ENCODE measurements around the gene HOOK2. TPM values are rescaled to one million over a fixed set of nuclear protein-coding genes. Genes with fewer than 3 reads are reported as not detected.
A peak's percentile ranks its signal among the peaks of the same experiment; 100 is the strongest.

HOOK2 gene
- total and polyA plus RNA-seq, 2 of the 13 experiments (the other 11 are each of a cell fraction or from before 2014, with no cell fraction given): 9.2 to 12.9 TPM

GRCh38 chr19:12766051-12766521 is 9.3 kb downstream of the HOOK2 start (continued):
- TF ChIP-seq ESRRA (CRISPR knock-in tag; IDR thresholded peaks at IDR 0.05; ENCODE audit: low read depth) (0 out of 2 replicates have a peak, but pooled peaks have one; percentile 32), HOXA9 (CRISPR knock-in tag; IDR thresholded peaks at IDR 0.05; ENCODE audit: borderline replicate concordance) (no peak), MEIS2 (CRISPR knock-in tag; IDR thresholded peaks at IDR 0.05) (no peak; the same call in 1 of the 2 replicates), ZNF383 (CRISPR knock-in tag; IDR thresholded peaks at IDR 0.05; ENCODE audit: borderline replicate concordance) (no peak), ZBTB44 (CRISPR knock-in tag; IDR thresholded peaks at IDR 0.05) (no peak), GATAD2A (CRISPR knock-in tag; IDR thresholded peaks at IDR 0.05) (peak; percentile 65), ZNF484 (CRISPR knock-in tag; IDR thresholded peaks at IDR 0.05; ENCODE audit: borderline replicate concordance, low read depth) (no peak), MATR3 (CRISPR knock-in tag; IDR thresholded peaks at IDR 0.05) (no peak), KDM4B (CRISPR knock-in tag; IDR thresholded peaks at IDR 0.05) (peak; percentile 64; the same call in 1 of the 2 replicates), PAWR (CRISPR knock-in tag; IDR thresholded peaks at IDR 0.05; ENCODE audit: borderline replicate concordance) (no peak), ZBTB43 (CRISPR knock-in tag; conservative IDR thresholded peaks at IDR 0.05) (no peak), DNMT1 (CRISPR knock-in tag; IDR thresholded peaks at IDR 0.05) (no peak), ZNF761 (CRISPR knock-in tag; conservative IDR thresholded peaks at IDR 0.05) (peak; percentile 66; the same call in 1 of the 2 replicates), ZBTB42 (CRISPR knock-in tag; IDR thresholded peaks at IDR 0.05) (no peak), SMYD3 (CRISPR knock-in tag; IDR thresholded peaks at IDR 0.05) (no peak), ZNF253 (CRISPR knock-in tag; IDR thresholded peaks at IDR 0.05; ENCODE audit: borderline replicate concordance) (no peak), KAT8 (CRISPR knock-in tag; IDR thresholded peaks at IDR 0.05) (peak; percentile 63), ELF4 (CRISPR knock-in tag; IDR thresholded peaks at IDR 0.05; ENCODE audit: borderline replicate concordance) (no peak), ZHX1 (CRISPR knock-in tag; IDR thresholded peaks at IDR 0.05; ENCODE audit: low read depth) (no peak), ZNF432 (CRISPR knock-in tag; IDR thresholded peaks at IDR 0.05; ENCODE audit: borderline replicate concordance) (no peak), CREB1 (IDR thresholded peaks at IDR 0.05) (no peak), CREB1 (CRISPR knock-in tag; IDR thresholded peaks at IDR 0.05) (no peak), KDM1A (CRISPR knock-in tag; IDR thresholded peaks at IDR 0.05) (0 out of 2 replicates have a peak, but pooled peaks have one; percentile 10)

Data from HepG2 (cell line).